ENCODE results near the gene MAPK11.

DNA sequence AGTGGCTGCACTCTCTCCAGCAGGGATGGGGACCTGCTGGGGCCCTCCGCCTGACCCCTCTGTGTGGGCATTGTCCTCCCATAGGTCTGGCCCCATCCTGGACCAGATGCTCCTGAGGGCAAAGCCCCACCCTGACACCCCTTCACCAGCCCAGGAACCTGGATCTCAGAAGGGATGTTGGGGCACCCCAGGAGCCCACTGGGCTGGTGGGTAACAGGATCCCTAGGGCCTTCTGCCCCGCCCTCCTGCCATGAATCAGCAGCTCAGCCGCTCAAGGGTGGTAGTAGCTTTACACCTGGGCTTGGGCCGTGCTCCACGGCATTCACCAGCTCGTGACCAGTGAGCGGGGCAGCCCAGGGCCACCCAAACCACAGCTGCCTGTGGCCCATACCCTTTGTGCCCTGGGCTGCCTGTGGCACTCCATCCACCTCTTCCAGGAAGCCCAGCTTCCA is 7.7 kb downstream of the MAPK11 start:
- TF ChIP-seq CTCF (optimal IDR thresholded peaks at IDR 0.05 in 1 of 3, IDR thresholded peaks at IDR 0.05 in 1 of 3, conservative IDR thresholded peaks at IDR 0.05 in 1 of 3; ENCODE audit: extremely low read depth in 1 of 3, insufficient read depth in 2 of 3, low read length in 3 of 3): no peak
- no peak for TF ChIP-seq EZH2 (IDR thresholded peaks at IDR 0.05; ENCODE audit: low read length)

All from keratinocyte (primary cell).